GM19023 (cell line): Measurements from ENCODE around the gene ZCCHC10.

Experiments used
- ATAC-seq: cut with Tn5 transposase; IDR thresholded peaks from one replicate; pipeline ENCODE4 v1.9.1; 2021; ENCODE audit warnings: mild to moderate bottlenecking, moderate library complexity; ENCODE audit not compliant: unreplicated experiment

The ZCCHC10 gene

DNA sequence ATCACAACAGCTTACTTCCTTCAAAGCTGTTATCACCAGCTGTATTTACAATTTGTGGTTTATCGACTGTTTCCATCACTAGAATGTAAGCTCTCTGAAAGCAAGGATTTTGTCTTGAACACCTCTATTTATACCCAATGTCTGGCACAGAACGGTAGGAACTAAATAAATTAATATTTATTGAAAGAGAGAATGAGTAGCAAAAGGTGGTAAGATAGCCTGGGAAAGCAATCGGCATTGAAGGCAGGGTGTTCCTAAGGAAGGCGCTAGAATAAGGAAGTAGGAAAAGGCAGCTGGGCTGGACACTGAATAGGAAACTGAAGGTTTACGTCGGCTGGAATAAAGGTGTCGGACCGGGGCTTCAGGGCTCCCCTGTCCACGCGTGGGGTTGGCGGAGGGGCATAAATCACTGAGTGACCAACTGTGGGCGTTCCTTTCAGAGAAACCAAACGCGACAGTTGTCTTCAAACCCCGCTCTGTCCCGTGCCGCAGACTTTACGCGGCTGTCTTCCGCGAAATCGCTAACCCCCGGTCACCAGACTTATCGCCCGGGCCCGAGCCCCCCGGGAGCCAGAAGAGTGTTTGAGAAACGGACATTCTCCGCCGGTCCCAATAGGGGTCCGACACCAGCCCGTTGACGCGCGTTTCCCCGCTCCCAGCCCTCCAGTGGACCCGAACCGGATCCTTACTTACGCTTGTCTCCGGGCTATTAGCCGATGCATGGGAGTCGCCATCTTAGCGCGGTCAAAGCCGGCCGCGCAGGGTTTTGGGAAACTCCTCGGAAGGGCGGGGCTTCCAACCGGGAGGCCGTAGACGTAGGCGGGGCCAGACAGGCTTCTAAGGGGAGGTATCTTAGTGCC, at the start of gene ZCCHC10:
Gene ZCCHC10 (minus strand): TSS at position 746 of the 860 bp plus-strand sequence. CDS start 12 bp downstream, at position 734.
- ATAC-seq, result peak; percentile 97

DNA sequence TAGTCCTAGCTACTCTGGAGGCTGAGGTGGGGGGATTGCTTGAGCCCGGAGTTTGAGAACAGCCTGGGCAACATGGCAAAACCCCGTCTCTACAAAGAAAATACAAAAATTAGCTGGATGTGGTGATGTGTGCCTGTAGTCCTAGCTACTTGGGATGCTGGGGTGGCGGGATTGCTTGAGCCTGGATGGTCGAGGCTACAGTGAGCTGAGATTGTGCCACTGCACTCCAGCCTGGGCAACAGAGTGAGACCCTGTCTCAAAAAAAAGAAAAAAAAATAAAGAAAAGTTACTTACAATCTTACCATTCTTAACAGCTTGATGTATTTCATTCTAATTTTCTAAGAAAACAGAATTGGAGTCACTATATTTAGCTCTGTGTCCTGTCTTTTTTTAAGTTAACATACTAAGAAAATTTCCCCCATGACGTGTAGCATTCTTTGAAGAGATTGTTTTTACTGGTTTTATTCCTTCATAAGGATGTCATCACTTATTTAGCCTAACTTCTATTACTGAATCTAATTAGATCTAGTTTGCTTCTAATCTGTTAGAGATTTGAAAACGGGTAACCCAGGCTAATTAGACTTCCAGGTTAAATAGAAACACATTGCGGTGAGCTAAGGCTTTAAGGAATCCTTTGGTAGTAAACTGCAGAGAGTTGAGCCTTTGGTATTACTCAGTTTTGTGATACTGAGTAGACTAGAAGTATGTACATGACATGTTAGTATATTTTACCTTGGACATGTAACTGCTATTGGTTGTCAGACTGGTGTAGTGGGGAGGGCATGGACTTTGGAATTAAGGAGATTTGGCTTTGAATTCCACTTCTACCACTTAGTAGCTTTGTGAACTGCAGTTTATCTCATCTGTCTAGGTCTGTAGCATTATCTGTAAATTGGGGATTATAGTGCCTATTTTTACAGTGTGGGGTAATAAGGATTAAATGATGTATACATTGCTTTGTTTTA, 49.5 kb upstream of the ZCCHC10 start:
- no peak for ATAC-seq

DNA sequence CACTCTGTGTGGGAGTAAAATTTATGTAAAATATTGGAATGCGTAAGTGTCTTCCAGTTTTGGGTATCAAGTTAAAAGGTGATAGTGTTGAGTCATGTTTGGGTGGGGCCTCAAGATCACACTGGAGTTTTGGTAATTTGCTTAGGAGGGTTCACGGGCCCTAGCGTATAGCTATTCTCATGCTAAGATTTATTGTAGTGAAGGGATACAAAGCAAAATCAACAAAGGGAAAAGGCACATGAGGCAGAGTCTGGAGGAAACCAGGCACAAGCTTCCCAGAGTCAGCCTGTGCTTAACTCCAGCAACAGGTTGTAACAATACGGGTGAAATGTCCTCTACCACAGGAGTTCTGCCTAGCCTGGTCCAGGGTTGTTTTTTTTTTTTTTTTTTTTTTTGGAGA, 45.7 kb upstream of the ZCCHC10 start:
- no peak for ATAC-seq

DNA sequence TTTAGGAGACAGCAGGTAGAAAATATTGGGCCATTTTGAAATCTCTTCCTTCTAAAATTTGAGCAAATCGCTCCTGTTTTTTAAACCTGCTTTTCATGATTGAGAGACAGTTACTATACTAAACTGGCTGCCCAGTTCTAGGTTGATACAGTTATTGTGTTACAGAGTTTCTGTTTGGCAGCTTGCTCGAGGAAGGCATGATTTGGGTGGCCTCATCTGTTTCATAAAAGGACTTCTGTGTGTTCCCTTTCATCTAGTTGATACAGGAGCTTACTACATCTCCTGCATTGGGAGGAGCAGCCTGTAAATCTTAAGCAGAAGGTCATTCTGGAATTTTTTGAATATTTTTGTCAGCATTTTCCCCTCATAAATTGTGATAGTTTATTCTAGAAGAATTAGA, 39.7 kb upstream of the ZCCHC10 start:
- no peak for ATAC-seq

DNA sequence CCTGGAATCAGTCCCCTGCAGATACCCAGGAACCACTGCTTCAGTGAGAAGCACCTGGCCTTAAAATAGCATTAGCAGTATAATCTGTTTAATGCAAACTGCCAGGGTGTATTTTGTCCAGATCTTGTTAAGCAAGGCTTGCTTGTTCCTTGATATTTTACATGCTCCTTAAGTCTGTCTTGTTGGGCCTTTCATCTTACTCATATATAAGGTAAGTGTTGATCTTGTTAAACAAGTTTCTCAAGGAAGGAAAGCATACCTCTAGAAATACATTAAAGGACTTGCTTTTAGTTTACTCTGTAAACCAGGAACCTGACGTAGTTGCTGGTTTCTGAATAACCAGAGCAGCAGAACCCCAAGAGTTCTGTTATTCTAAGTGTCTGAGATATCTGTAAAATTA, 39.1 kb upstream of the ZCCHC10 start:
- no peak for ATAC-seq

DNA sequence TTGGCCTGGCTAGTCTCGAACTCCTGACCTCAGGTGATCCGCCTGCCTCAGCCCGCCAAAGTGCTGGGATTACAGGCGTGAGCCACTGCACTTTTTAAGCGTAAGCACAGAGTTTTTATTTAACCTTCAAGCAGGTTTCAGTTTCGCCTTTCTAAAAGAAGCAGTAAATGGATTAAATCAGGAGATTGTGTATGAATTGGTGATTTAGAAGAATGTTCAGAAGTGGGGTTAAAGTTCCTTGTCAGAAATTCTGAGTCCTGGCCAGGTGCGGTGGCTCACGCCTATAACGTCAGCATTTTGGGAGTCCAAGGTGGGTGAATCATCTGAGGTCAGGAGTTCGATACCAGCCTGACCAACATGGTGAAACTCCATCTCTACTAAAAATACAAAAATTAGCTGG, 37.6 kb upstream of the ZCCHC10 start:
- no peak for ATAC-seq

DNA sequence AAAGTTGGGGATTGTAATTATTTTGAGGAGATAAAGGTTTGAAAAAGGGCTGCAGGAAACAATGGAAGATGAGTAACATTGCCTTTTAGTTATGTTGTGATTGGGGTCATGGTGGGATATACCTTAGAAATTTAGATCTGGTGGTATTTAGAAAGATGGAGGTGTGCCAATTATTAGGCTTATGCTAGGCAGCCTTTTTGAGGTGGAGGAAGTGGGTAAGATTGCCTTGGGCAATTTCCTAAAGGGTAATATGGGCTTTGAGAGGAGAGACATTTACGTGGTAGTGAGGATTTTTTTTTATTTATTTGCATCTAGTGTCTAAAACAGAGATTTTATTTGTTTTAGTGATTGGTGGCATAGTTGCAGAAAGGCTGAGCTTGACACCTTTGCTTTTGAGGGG, 35.9 kb upstream of the ZCCHC10 start:
- ATAC-seq, result no peak

DNA sequence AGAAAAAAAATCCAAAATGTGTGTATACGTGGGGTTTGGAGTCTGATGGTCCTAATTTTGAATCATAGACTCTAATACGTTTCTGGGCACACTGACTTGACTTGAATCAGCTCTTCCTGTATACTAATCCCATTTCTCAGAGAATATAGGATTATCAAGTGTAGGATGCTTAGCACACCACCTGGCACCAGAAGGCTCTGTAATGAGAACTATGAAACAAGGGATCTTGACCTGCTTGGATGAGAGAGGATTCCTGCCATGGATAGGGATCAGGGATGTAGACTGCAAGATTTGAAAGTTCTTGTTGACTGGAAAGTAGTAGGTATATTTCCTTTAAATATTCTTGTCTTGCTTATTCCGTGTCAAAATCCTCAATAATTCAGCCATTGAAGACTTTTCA, 33.3 kb upstream of the ZCCHC10 start:
- no peak for ATAC-seq

DNA sequence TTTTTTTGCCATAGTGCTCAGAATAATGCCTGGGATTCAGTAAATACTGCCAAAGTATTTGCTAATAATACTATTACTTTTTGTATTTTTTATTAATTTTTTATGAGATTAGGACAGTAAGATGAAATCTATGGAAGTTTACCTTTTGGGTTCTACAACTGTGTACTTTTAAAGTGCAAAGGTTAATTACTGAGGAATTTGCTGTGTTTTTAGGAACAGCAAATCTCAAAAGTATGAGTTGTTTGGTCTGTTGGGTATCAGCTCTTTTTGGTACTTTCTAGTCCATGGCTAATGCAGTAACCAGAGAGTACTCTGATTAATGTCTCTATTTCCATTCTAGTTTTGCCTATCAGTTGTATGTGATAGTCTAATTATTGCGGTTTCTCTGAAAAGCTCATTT, 30.5 kb upstream of the ZCCHC10 start:
- no peak for ATAC-seq

DNA sequence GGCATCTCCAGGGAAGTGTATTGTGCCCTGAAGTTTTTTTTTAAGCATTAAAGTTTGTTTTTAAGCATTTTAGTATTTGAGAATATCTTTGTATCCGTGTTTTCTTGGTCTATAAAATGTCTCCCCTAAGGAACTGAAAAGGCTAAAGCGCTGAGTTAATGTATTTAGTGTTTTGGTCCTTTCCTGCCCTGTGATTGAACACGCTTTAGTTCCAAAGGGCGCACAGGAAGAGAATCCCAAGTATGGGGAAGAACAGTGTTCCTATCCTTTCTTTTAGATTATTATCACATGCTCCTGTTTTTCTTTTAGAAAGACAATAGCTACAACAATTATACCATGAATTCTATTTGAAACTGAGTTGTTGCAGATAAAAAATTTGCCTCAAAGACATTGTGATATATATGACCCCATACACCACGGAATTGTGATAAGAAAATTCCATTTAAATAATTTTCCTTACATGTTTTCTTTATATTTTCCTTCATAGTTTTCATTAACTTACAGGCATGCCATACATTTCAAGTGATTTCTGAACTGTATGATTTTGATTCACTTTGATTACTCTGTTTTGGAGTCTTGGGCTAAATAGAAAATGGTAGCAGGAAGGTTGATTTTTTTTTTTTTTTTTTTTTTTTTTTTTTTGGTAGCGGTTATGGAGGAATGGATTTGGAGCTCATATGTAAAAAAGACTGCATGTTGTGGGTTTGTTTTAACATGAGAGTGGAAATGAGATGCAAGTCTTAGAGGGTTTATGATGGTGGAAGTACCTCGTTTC, 28.5 kb upstream of the ZCCHC10 start:
- ATAC-seq, result no peak

DNA sequence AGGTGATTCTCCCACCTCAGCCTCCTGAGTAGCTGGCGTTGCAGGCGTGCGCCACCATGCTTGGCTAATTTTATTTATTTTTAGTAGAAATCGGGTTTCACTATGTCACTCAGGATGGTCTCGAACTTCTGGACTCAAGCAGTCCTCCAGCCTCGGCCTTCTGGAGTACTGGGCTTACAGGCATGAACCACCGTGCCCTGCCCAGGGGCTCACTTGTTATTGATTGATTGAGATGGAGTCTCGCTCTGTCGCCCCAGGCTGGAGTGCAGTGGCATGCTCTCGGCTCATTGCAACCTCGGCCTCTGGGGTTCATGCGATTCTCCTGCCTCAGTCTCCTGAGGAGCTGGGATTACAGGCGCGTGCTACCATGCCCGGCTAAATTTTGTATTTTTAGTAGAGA, 27.1 kb upstream of the ZCCHC10 start:
- ATAC-seq, result no peak

DNA sequence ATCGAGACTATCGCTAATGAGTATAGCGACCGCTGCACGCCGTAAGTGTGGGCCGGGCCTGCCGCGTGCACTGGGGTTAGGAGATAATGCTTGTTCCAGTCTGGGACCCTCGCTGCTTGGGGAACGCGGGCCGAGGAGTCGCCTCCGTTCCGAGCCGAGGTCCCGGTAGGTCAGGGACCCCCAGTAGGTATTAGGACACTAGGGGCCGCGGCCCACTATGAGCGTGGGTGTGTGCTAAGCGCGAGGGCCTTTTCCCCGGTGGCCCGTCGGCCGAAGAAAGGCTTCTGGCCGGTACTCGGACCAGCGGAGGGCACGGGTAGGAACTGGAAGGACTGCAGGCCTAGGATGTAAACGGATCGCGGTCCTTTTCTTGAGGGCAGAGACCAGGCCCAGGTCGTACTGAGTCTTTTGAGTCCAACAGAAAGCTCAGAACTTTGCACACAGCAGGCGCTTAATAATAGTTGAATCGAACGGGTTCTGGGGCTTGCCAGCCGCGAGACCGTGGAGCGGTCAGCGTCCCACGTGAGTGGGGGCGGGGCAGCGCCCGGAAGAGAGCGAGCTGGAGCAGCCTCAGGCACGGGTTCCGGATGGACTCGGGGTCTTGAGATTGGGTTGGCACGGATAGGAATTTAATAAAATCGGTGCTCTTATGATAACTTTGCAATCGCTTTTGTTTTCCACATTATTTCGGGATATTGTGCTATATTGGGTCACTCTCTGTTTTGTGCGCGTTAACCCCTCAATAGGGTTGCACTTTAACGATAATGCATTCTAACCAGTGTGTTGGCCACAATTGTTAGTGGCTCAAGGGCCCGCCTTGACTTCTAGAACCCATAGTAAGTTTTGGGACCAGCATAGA, 26.2 kb upstream of the ZCCHC10 start:
- peak; percentile 32 for ATAC-seq

DNA sequence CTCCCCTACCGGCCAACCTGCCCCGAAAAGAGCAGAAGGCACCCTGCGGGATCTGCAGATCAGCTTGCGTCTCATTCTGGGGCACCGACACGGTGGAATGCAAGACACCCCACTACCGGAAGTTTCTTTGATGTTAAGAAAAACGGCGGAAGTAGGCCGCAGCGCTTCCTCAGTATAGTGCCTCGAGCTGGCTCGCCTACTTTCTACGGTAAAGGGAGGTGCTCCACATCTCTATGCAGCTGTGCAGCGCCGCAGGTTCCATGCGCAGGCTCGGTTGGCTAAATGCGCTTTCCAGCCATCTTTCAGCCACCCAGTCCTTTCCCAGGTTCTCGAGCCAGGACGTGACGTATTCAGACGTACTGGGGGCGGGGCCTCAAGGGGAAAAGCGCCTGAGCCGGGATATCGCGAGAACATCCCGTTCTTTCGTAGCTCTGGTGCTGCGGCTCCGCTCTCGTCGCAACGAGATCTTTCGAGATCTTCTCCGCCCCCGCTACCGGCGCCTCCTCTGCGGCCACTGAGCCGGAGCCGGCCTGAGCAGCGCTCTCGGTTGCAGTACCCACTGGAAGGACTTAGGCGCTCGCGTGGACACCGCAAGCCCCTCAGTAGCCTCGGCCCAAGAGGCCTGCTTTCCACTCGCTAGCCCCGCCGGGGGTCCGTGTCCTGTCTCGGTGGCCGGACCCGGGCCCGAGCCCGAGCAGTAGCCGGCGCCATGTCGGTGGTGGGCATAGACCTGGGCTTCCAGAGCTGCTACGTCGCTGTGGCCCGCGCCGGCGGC, 25.4 kb upstream of the ZCCHC10 start, which contains the start of gene HSPA4:
Gene HSPA4 (plus strand): TSS at position 472 of the 775 bp plus-strand sequence. CDS start 238 bp downstream, at position 710.
- peak; percentile 80 for ATAC-seq

DNA sequence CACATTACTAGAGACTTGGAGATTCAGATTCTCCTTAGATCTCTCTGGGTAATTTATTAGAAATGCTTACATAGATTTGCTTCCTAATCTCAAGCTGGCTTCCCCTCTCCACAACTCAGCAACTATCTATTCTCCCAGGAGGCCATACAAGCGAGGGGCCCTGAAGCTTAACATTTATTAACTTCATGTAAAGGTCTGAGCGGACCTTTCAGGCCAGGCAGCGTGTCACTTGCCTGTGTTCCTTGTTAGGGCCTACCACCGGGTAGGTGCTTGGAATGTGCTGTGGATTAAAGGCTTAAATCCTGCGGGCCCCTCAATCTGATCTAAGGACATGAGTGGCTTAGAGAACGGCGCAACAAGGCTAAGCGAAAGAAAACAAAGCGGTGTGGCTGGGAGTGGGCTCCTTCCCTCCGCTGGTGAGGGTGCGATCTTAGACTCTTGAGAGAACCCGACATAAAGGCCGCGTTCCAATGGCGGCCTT, 24.8 kb upstream of the ZCCHC10 start:
- peak; percentile 11 for ATAC-seq

DNA sequence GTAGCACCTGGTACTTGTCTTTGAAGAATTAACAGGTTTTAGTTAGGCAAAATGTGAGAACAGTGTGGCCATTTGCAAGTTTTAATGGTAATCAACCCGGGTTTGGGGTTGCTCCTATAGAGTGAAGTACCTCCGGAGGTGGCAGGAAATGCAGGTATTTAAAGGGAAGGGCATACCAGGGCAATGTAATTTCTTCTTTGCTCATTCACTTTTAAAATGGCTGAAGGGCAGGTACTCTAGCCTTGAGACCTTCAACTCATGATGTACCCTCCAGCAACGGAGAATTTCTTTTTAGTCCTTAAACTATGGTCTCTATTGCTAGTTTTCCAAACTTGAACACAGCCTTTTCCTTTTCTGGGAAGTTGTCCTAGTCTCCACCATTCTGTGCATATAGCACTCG, 24.2 kb upstream of the ZCCHC10 start:
- ATAC-seq, result no peak

DNA sequence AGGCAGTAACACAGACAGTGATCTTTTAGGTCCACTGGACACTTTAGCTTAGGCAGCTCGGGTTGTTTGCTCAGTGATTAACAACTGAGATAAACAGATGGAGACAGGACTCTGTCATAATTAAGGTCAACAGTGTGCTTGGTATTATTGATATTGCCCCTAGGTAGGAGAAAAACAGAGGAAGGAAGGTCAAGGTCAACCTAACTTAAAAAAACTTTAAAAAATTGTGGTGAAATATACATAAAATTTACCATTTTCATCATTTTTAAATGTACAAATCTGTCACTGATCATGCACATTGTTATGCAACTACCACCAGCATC, 23.3 kb upstream of the ZCCHC10 start:
- no peak for ATAC-seq

DNA sequence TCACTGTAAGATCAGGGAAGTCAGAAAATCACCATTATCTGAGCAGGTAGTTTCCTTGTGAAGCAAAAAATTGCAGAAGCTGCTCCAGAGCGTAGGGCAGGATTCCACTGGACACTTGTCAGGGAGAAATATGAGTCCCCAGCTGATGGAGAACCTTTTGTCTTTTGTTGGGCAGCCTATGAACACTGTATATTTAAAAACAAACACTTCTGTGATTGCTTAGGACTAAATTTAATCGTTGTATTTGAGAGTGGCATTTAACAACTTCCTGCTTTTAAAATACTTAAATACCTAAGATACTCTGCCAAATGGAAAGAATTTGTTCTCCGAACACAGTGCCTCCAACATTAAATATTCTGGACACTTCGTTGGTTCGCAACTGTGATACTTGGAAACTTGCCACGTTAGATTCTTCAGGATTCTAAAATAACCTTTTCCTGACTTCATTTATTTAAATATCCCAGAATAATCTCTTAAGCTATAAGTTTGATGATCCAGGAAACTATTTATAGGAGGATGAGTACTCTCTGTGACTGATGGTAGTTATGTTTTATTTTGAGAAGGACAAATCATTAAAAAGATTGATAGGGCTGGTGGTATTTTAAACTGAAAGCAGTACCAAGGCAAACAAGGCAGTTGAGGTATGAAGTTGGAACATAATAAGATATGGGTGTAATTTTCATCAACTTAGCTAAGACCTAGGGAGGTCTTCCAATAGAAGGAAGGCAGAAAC, 22.8 kb upstream of the ZCCHC10 start:
- no peak for ATAC-seq

DNA sequence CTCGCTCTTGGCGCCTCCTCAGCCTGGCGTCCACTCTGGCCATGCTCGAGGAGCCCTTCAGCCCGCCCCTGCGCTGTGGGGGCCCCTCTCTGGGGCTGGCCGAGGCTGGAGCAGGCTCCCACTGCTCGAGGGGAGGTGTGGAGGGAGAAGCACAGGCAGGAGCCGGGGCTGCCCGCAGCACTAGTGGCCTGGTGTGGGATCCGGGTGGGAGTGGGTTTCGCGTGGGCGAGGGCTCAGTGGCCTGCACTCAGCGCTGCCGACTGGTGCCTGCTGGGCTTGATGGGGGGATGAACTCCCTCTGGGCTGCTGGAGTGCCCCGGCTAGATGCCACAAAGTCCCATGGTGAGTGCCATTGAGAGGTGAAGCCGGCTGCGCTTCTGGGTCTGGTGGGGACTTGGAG, 21.1 kb upstream of the ZCCHC10 start:
- no peak for ATAC-seq
